ENCODE measurements around the gene ZFPL1. TPM values are rescaled to one million over a fixed set of nuclear protein-coding genes. Genes with fewer than 3 reads are reported as not detected.

Gene ZFPL1
- total and polyA plus RNA-seq, 10 of the 15 experiments (the other 5 are each of a cell fraction or from before 2014, with no cell fraction given) = 2.2 to 37.8 (median 27.0) TPM

DNA sequence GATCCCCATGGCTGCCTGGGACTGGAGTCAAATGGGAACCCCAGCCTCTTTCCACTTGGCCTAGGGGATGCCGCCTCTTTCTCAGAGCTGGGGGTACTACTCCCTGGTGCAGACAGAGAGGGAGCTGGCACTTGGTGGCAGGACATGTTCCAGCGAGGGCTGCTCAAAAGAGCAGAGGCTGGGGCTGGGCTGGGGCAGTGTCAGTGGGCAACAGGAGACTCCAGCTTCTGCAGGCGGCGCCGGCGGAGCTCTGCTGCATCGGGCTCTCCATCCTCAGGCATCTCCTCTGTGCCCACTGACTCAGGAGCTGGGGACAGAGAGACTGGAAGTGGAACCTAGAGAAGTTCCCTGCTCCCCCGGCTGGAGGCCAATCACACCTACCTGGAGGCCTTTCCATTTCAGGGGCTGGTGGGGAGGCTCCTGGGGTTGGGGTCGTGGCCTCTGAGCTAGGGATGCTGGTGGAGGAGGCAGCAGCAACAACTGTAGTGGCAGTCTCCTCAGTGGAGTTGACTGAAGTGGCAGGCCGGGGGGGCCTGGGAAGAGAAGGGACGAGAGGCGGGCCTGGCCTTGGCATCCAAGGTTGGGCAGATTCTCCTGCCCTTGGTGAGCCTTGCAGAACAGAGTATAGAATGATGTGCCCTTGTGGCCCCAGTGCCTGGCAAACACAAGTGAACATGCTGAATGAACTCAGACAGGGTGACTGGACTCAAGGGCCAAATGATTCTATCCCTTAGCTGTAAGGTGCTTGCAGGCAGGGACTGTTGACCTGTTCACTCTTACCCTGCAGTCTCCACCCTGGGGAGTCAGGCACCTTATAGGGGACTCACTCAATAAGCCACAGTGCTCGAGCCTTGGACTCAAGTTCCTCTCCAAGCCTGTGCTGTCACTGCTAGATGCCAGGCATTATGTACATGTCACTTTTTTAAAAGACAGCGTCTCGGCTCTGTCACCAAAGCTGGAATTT, 44.4 kb downstream of the ZFPL1 start:
- peaks cover 18% of the 10 kb centered on the region for H3K4me1 ChIP-seq (ENCODE audit: control insufficient read depth, insufficient read depth, low read length)
- FAIRE-seq (no peak), DNase-seq (ENCODE audit: low read depth, low spot score) (no peak), ATAC-seq (no peak)
- WGBS (ENCODE audit: insufficient coverage, insufficient replicate concordance, low lambda C conversion rate, missing lambda C conversion rate) = 74% methylated on average over 15 of the region's 15 CpGs
- intact Hi-C loops (cut with micrococcal nuclease; ENCODE audit: unreplicated experiment) = no loop called here
- H3K4me2 ChIP-seq (ENCODE audit: control insufficient read depth, insufficient read depth) = no peak overlapping the region
- ChIA-PET SMC1A (ENCODE audit: uncharacterized antibody, unreplicated experiment) (no interaction called here), CTCF (interaction anchor here (1.2 to 2.7 kb wide), 2 partner anchors 11 to 16 kb away, joined by 5 to 7 read pairs; partner anchors contain the start of genes TM7SF2 and ZNHIT2), RAD21 (ENCODE audit: unreplicated experiment) (interaction anchor here (1.7 kb wide), 1 partner anchor 11 kb away, joined by 5 read pairs; the partner anchor contains the start of gene ZNHIT2), POLR2A (interaction anchor here (0.5 to 1.2 kb wide), 4 partner anchors 7 to 78 kb away, joined by 3 read pairs; no protein-coding TSS in a partner anchor)
- H3K79me2 ChIP-seq (ENCODE audit: control insufficient read depth, insufficient read depth, low read length) = peaks cover 31% of the 10 kb centered on the region
- H3K4me3 ChIP-seq = no peak overlapping the region
- no peak overlapping the region for H3K27ac ChIP-seq (ENCODE audit: control insufficient read depth, insufficient read depth)
- H4K20me1 ChIP-seq (ENCODE audit: control insufficient read depth, insufficient read depth) = 0 out of 2 replicates have a peak, but pooled peaks cover 4% of the 10 kb centered on the region
- H3K9me3 ChIP-seq (replicated peaks; ENCODE audit: control insufficient read depth, insufficient read depth, low read length) = no peaks in the 10 kb centered on the region
- BruUV-seq (replicated peaks) = no TSS peak
- peaks cover 38 to 42% of the 10 kb centered on the region in 2 experiments for H3K36me3 ChIP-seq (ENCODE audit: control insufficient read depth in 2 of 2, insufficient read depth in 2 of 2, low read length in 1 of 2)
- no peaks in the 10 kb centered on the region for H3K27me3 ChIP-seq (replicated peaks in 1 of 2; ENCODE audit: control insufficient read depth in 2 of 2, insufficient read depth in 2 of 2, low read length in 1 of 2)
- H3K9ac ChIP-seq (ENCODE audit: control insufficient read depth, insufficient read depth, low read length) = no peak overlapping the region
- TF ChIP-seq SMAD5 (IDR thresholded peaks at IDR 0.05; ENCODE audit: low read depth) (0 out of 2 replicates have a peak, but pooled peaks have one; percentile 49), POLR2A (IDR thresholded peaks at IDR 0.05; ENCODE audit: low read depth, low read length) (peak; percentile 13; the same call in 1 of the 2 replicates), PAX8 (IDR thresholded peaks at IDR 0.05) (no peak)
- in situ Hi-C loops (cut with MboI) = no loop called here
- H2AFZ ChIP-seq (ENCODE audit: control insufficient read depth, low read depth, low read length) = no peak overlapping the region

All from GM12878 (cell line).